KG1 (cell line): ENCODE data around the gene DUSP19.

Experiments used
- DNase-seq: peaks from one replicate; lab custom pipeline; 2025; lab: John Stamatoyannopoulos, UW

The DUSP19 gene

GRCh38 chr2:183125659-183126341, 47.3 kb downstream of the DUSP19 start:
- DNase-seq = no peak

DNA sequence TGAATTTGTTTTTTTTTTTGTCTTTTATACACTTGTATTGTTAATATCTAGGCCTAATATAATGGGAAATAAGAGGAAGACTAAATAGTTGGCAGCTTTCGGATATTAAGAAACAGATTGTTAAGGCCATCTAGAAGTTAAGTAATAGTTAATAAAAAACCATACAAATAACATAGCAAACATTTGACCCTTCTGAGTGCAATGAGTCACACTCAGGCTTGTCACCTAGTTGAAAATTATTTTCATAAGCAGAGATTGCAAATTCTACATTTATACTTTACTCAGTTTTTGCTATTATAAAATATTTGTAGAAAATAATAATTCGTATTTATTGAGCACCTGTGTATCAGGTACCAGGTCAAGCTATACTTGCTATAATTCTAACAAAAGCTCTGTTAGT, 48.1 kb downstream of the DUSP19 start:
- DNase-seq = no peak

DNA sequence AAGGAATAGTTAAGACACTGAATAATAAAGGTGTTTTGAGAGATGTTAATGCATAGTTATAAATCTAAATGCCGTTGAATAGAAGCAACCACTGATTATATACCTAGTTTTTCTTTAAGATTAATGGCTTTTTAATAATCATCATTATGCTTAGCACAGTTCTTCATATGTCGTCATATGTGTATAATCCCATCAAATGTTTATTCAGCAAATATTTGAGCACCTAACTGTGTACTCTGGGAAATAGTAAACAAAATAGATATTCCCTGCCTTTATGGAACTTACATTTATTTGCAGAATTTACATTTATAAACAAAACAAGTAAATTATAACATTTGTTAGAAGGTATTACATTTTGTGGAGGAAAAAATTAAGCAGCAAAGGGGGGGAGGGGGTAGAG, 55.5 kb downstream of the DUSP19 start:
- no peak for DNase-seq

DNA sequence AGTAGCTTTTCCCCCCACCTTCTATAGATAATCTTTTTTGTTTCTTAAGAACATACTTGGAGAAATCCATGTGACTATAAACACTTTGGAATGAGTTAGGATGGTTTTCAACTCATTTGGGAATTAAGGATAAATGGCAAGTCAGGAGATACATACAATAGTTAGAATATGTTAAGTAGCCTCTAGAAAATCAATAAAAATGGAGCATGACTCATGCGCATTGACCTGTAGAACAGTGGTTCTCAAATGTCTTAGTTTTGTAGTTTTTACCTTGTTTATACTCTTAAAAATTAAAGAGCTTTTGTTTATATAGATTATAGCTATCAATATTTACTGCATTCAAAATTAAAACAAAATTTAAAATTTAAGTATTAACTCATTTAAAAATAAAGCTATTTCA, 70.4 kb downstream of the DUSP19 start:
- no peak for DNase-seq

DNA sequence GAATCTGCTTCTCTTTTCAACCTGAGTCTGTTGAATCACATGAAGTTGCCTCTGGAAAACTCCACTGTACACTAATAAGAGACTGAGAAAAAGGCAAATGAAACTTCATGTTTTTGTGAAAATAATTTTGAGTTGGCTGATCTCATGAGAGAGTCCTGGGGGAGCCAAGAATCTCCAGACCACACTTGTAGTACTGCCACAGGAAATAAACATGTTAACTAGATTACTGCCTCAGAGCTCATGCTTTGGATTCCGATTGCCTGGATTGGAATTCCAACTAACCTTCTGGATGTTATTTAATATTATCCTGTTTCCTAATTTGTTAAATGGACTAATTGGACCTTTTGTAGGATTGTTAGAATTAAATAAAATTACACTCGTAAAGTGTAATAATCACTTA, 70.9 kb downstream of the DUSP19 start:
- no peak for DNase-seq
